Vagina (tissue), 2 donors: Measurements from ENCODE around the gene NFIB. TPM values are rescaled to one million over a fixed set of nuclear protein-coding genes. Genes with fewer than 3 reads are reported as not detected.

ENCODE experiments used
- DNase-seq, 2 donors: peaks; one replicate each; pipeline ENCODE4 v3.0.0-alpha.2; 2017; ENCODE audit errors: extremely low spot score in 2 of 2
- H3K27ac ChIP-seq: fragments of 200-600 bp; sonication (generic); one replicate; pipeline ENCODE4 v1.5.1; 2019
- H3K27me3 ChIP-seq: fragments of 200-600 bp; sonication (generic); one replicate; pipeline ENCODE4 v1.5.1; 2019
- H3K36me3 ChIP-seq, 2 donors: fragments of 200-600 bp; sonication (generic); one replicate each; pipeline ENCODE4 v1.5.1; 2017 to 2019
- H3K4me1 ChIP-seq: fragments of 200-600 bp; sonication (generic); one replicate; pipeline ENCODE4 v1.5.1; 2019
- H3K4me3 ChIP-seq, 2 donors: fragments of 200-600 bp; sonication (generic); 1 replicate in 1 of 2; 2 replicates in 1 of 2; pipeline ENCODE4 v1.5.1; 2016 to 2019
- H3K9me3 ChIP-seq: fragments of 200-600 bp; sonication (generic); one replicate; pipeline ENCODE4 v1.5.1; 2019
- CTCF ChIP-seq, 3 experiments: fragments of 450-650 bp in 2 of 3; fragments of 200-600 bp in 1 of 3; sonication (generic) in 1 of 3; IDR thresholded peaks; one replicate each; pipeline ENCODE4 v1.5.1; 2017 to 2019; ENCODE audit warnings: antibody characterized with exemption in 3 of 3, mild to moderate bottlenecking in 2 of 3, moderate library complexity in 2 of 3
- POLR2A ChIP-seq, 2 donors: fragments of 450-650 bp; IDR thresholded peaks; one replicate each; pipeline ENCODE4 v1.6.1; 2017; ENCODE audit warnings: antibody characterized with exemption in 2 of 2, mild to moderate bottlenecking in 2 of 2, moderate library complexity in 2 of 2
- POLR2AphosphoS5 ChIP-seq, 2 donors: sonication (generic); formaldehyde crosslinking; IDR thresholded peaks; one replicate each; pipeline ENCODE4 v1.9.0; 2017; ENCODE audit warnings: antibody characterized with exemption in 2 of 2, mild to moderate bottlenecking in 2 of 2, low read depth in 1 of 2; ENCODE audit not compliant: insufficient read depth in 1 of 2
- intact Hi-C: fragments of 100-400 bp; cut with DNase I; formaldehyde crosslinking; loops from one replicate; pipeline ENCODE4 v1.15.1; 2023
- total RNA-seq: library from RNA; depleted of rRNA; stranded (reverse); fragments of >200 nt; gene quantifications from one replicate; pipeline ENCODE4 v1.2.3, GENCODE V29; 2016

NFIB gene
- total RNA-seq, 1 donor from 2014 or later: 73.4 TPM

- DNase-seq: no peak
- Histone ChIP-seq H3K27me3 (no peaks in the 10 kb centered on the region), H3K4me1 (peaks cover 59% of the 10 kb centered on the region), H3K27ac (peak overlapping the region; percentile 96), H3K9me3 (no peaks in the 10 kb centered on the region), H3K4me3 (peak overlapping the region; percentile 75 to 86), H3K36me3 (no peaks in the 10 kb centered on the region)
- no peak for TF ChIP-seq CTCF (IDR thresholded peaks at IDR 0.05)
- peak in 1 of 2 donors; percentile 36 for TF ChIP-seq POLR2AphosphoS5 (IDR thresholded peaks at IDR 0.05; ENCODE audit: insufficient read depth in 1 of 2, low read depth in 1 of 2)
- intact Hi-C loops: loop anchor here (10.0 kb wide), 1 partner anchor 218 kb away; no protein-coding TSS in a partner anchor
Observed at GRCh38 chr9:14312719-14313377, 1.1 kb downstream of the NFIB start.

GRCh38 chr9:14311956-14312685 is 1.8 kb downstream of the NFIB start:
- intact Hi-C loops: loop anchor here (10.0 kb wide), 1 partner anchor 217 kb away; no protein-coding TSS in a partner anchor
- DNase-seq: no peak
- Histone ChIP-seq H3K36me3 (no peaks in the 10 kb centered on the region), H3K4me3 (peak overlapping the region; percentile 75 to 86), H3K27ac (peak overlapping the region; percentile 96), H3K9me3 (no peaks in the 10 kb centered on the region), H3K27me3 (no peaks in the 10 kb centered on the region), H3K4me1 (peaks cover 53% of the 10 kb centered on the region)
- TF ChIP-seq POLR2AphosphoS5 (IDR thresholded peaks at IDR 0.05; ENCODE audit: insufficient read depth in 1 of 2, low read depth in 1 of 2): no peak
- no peak for TF ChIP-seq POLR2A (IDR thresholded peaks at IDR 0.05)
- no peak for TF ChIP-seq CTCF (IDR thresholded peaks at IDR 0.05)

- Histone ChIP-seq H3K4me1 (peaks cover 46% of the 10 kb centered on the region), H3K9me3 (no peaks in the 10 kb centered on the region), H3K27me3 (no peaks in the 10 kb centered on the region), H3K4me3 (peak overlapping the region; percentile 75 to 86), H3K36me3 (no peaks in the 10 kb centered on the region), H3K27ac (peak overlapping the region; percentile 96)
- no peak for TF ChIP-seq CTCF (IDR thresholded peaks at IDR 0.05)
- TF ChIP-seq POLR2A (IDR thresholded peaks at IDR 0.05): no peak
- TF ChIP-seq POLR2AphosphoS5 (IDR thresholded peaks at IDR 0.05; ENCODE audit: insufficient read depth in 1 of 2, low read depth in 1 of 2): no peak
- no peak for DNase-seq
- intact Hi-C loops: loop anchor here (10.0 kb wide), 1 partner anchor 217 kb away; no protein-coding TSS in a partner anchor
Observed at GRCh38 chr9:14311171-14311949, 2.6 kb downstream of the NFIB start.

GRCh38 chr9:14310311-14310710 is 3.6 kb downstream of the NFIB start:
- peaks cover 38% of the 10 kb centered on the region for H3K4me1 ChIP-seq

More at GRCh38 chr9:14310311-14310710, 3.6 kb downstream of the NFIB start:
- Histone ChIP-seq H3K27ac (no peak overlapping the region), H3K4me3 (peak overlapping the region; percentile 6 to 86), H3K27me3 (no peaks in the 10 kb centered on the region), H3K36me3 (no peaks in the 10 kb centered on the region), H3K9me3 (no peaks in the 10 kb centered on the region)
- intact Hi-C loops: loop anchor here (10.0 kb wide), 1 partner anchor 216 kb away; no protein-coding TSS in a partner anchor
- TF ChIP-seq POLR2A (IDR thresholded peaks at IDR 0.05): no peak
- no peak for TF ChIP-seq POLR2AphosphoS5 (IDR thresholded peaks at IDR 0.05; ENCODE audit: insufficient read depth in 1 of 2, low read depth in 1 of 2)
- TF ChIP-seq CTCF (IDR thresholded peaks at IDR 0.05): no peak
- DNase-seq: no peak
